CD4-positive, alpha-beta T cell (primary cell): ENCODE data around the gene LHFPL5. TPM values are rescaled to one million over a fixed set of nuclear protein-coding genes. Genes with fewer than 3 reads are reported as not detected.

Experiments
- ATAC-seq: fragments of 200-7000 bp; cut with Tn5 transposase; one replicate; pipeline ENCODE4 v1.10.0; 2022; ENCODE audit warnings: mild to moderate bottlenecking; ENCODE audit not compliant: poor library complexity
- CTCF ChIA-PET: fragments of 350-600 bp; sonication (Branson Sonifier 250); formaldehyde crosslinking; loops from one replicate; lab custom pipeline; 2021; ENCODE audit warnings: antibody characterized with exemption, inconsistent platforms; lab: Charles Lee
- POLR2A ChIA-PET: fragments of 350-600 bp; sonication (Branson Sonifier 250); formaldehyde crosslinking; loops from one replicate; lab custom pipeline; 2021; ENCODE audit warnings: antibody characterized with exemption, inconsistent platforms; lab: Charles Lee
- DNase-seq, 14 experiments: peaks; one replicate each; pipeline ENCODE4 v3.0.0-alpha.2; 2013 to 2020; ENCODE audit warnings: mixed read lengths in 2 of 14
- H3K27ac ChIP-seq, 2 donors: one replicate each; pipeline versions ENCODE4 v1.5.1 to v1.7.0; 2013; ENCODE audit warnings: low read length in 2 of 2, low read depth in 1 of 2, mild to moderate bottlenecking in 1 of 2
- H3K27me3 ChIP-seq, 2 experiments: 1 replicate in 1 of 2; 2 replicates in 1 of 2; pipeline versions ENCODE4 v1.6.1 to v1.7.0; 2013; ENCODE audit warnings: low read length in 2 of 2, control low read depth in 1 of 2, mild to moderate bottlenecking in 1 of 2, moderate library complexity in 1 of 2; ENCODE audit not compliant: insufficient read depth in 2 of 2, control insufficient read depth in 1 of 2
- H3K36me3 ChIP-seq: one replicate; pipeline ENCODE4 v1.6.1; 2013; ENCODE audit warnings: low read length, control low read depth; ENCODE audit not compliant: insufficient read depth
- H3K4me1 ChIP-seq: one replicate; pipeline ENCODE4 v1.6.1; 2013; ENCODE audit warnings: low read length, control low read depth; ENCODE audit not compliant: insufficient read depth
- H3K4me3 ChIP-seq: one replicate; pipeline ENCODE4 v1.5.1; 2013; ENCODE audit warnings: mild to moderate bottlenecking, low read length, moderate library complexity
- H3K9me3 ChIP-seq, 2 experiments: 1 replicate in 1 of 2; 2 replicates in 1 of 2; pipeline versions ENCODE4 v1.6.1 to v1.7.0; 2013; ENCODE audit warnings: low read length in 2 of 2, mild to moderate bottlenecking in 2 of 2, control low read depth in 1 of 2, moderate library complexity in 1 of 2; ENCODE audit not compliant: control insufficient read depth in 1 of 2, insufficient read depth in 1 of 2
- H3K27ac Mint-ChIP-seq: one replicate; pipeline ENCODE4 v1.8.0; 2020; ENCODE audit warnings: mixed read lengths
- H3K27me3 Mint-ChIP-seq: one replicate; pipeline ENCODE4 v1.8.0; 2021; ENCODE audit warnings: mixed read lengths
- H3K36me3 Mint-ChIP-seq: one replicate; pipeline ENCODE4 v1.8.0; 2021; ENCODE audit warnings: low read depth, mixed read lengths
- H3K4me1 Mint-ChIP-seq: one replicate; pipeline ENCODE4 v1.8.0; 2021; ENCODE audit warnings: low read depth, mixed read lengths
- H3K4me3 Mint-ChIP-seq: one replicate; pipeline ENCODE4 v1.8.0; 2020; ENCODE audit warnings: mild to moderate bottlenecking, mixed read lengths
- H3K9me3 Mint-ChIP-seq: one replicate; pipeline ENCODE4 v1.8.0; 2020; ENCODE audit warnings: mixed read lengths
- intact Hi-C, 2 experiments: fragments of 100-400 bp; cut with DNase I in 1 of 2; cut with micrococcal nuclease in 1 of 2; formaldehyde crosslinking; loops; one replicate each; pipeline versions ENCODE4 v1.15.1 to v1.9.0; 2023 to 2025; cut with DNase I, micrococcal nuclease
- total RNA-seq, 174 experiments: library from RNA in 2 of 174; stranded (reverse) in 2 of 174; gene quantifications; one replicate each; pipeline ENCODE4 v1.2.3 and lab custom pipeline; 2021 to 2026
- TF ChIP-seq, protein P1 (sequence below): fragments of 200-600 bp; IDR thresholded peaks from one replicate; pipeline ENCODE4 v1.8.0; 2022; ENCODE audit warnings: antibody characterized with exemption, mild to moderate bottlenecking

LHFPL5 gene
- total RNA-seq, 2 experiments from 2014 or later, result not detected

DNA sequence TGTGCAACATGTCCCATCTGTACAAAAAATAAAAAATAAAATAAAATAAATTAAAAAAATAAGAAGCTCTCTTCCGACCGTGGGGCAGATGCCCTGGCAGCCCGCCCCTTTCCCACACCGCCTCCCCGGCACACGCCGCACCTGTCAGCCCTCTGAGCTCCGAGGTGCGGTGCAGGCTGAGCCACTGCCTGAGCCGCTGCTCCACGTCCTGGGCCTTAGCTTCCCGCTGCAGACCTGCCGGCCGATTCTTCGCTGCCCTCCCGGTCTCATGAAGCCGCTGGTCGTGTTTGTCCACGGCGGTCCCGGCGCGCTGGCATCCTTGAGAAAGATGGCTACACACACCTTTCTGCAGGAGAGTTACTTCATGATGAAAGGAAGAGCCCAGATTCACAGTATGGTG, 39.4 kb upstream of the LHFPL5 start:
- peaks cover 12% of the 10 kb centered on the region for H3K4me1 Mint-ChIP-seq
- Histone ChIP-seq H3K27ac (no peak overlapping the region), H3K4me3 (no peak overlapping the region), H3K4me1 (no peaks in the 10 kb centered on the region), H3K36me3 (no peaks in the 10 kb centered on the region), H3K9me3 (no peaks in the 10 kb centered on the region), H3K27me3 (peaks cover 6 to 34% of the 10 kb centered on the region in 2 experiments)
- peaks cover 35% of the 10 kb centered on the region for H3K27me3 Mint-ChIP-seq
- intact Hi-C loops, result no loop called here
- no peak overlapping the region for H3K27ac Mint-ChIP-seq
- DNase-seq (no peak), ATAC-seq (no peak)
- TF ChIP-seq, protein P1, sequence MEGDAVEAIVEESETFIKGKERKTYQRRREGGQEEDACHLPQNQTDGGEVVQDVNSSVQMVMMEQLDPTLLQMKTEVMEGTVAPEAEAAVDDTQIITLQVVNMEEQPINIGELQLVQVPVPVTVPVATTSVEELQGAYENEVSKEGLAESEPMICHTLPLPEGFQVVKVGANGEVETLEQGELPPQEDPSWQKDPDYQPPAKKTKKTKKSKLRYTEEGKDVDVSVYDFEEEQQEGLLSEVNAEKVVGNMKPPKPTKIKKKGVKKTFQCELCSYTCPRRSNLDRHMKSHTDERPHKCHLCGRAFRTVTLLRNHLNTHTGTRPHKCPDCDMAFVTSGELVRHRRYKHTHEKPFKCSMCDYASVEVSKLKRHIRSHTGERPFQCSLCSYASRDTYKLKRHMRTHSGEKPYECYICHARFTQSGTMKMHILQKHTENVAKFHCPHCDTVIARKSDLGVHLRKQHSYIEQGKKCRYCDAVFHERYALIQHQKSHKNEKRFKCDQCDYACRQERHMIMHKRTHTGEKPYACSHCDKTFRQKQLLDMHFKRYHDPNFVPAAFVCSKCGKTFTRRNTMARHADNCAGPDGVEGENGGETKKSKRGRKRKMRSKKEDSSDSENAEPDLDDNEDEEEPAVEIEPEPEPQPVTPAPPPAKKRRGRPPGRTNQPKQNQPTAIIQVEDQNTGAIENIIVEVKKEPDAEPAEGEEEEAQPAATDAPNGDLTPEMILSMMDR, result no peak
- H3K4me3 Mint-ChIP-seq, result no peak overlapping the region
- H3K36me3 Mint-ChIP-seq, result no peaks in the 10 kb centered on the region
- ChIA-PET CTCF (no interaction called here), POLR2A (no interaction called here)
- H3K9me3 Mint-ChIP-seq, result no peaks in the 10 kb centered on the region

DNA sequence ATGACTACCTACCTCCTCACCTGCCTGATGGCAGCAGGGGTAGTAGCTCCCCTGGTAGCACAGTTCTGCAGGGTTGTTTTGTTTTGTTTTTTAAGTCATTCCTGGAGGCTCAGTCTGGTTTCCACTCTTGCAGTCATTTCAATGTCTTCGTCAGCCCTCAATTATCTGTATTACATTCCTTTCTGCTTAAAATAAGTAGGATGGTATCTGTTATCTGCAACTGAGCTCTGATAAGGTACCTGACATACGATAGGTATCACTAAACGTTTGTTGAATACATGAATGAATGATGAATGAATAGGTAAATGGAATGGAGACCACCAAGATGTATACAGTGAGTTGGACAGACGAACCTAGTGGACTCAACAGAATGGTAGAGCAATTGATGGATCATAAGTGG, 35.9 kb upstream of the LHFPL5 start:
- Mint-ChIP-seq H3K4me1 (peaks cover 3% of the 10 kb centered on the region), H3K27me3 (peaks cover 9% of the 10 kb centered on the region), H3K27ac (no peak overlapping the region), H3K4me3 (no peak overlapping the region), H3K36me3 (no peaks in the 10 kb centered on the region), H3K9me3 (no peaks in the 10 kb centered on the region)
- TF ChIP-seq, protein P1, result no peak
- ChIA-PET POLR2A (no interaction called here), CTCF (no interaction called here)
- no peaks in the 10 kb centered on the region for H3K9me3 ChIP-seq
- intact Hi-C loops, result no loop called here
- no peaks in the 10 kb centered on the region for H3K36me3 ChIP-seq
- no peak for ATAC-seq
- peaks cover 4 to 6% of the 10 kb centered on the region in 2 experiments for H3K27me3 ChIP-seq
- DNase-seq, result no peak
- no peak overlapping the region for H3K27ac ChIP-seq
- H3K4me1 ChIP-seq, result no peaks in the 10 kb centered on the region
- H3K4me3 ChIP-seq, result no peak overlapping the region

DNA sequence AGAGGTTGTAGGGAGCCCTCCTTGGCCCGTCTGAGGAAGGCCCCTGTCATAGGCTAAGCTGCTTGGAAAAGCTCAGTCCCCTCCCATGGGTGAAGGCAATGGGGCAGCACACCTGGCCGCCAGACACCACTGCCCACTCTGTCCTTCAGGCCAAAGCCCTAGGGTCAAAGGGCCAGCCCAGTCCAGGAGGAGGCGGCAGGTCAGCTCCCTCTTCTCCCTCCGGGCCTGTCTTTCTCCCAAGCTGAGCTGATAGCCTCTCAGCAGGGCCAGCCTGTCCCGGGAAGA, 33.9 kb upstream of the LHFPL5 start:
- H3K27ac ChIP-seq, result no peak overlapping the region
- Mint-ChIP-seq H3K27ac (no peak overlapping the region), H3K4me3 (no peak overlapping the region), H3K27me3 (peaks cover 23% of the 10 kb centered on the region), H3K36me3 (no peaks in the 10 kb centered on the region), H3K9me3 (no peaks in the 10 kb centered on the region), H3K4me1 (no peaks in the 10 kb centered on the region)
- TF ChIP-seq, protein P1, result no peak
- CTCF ChIA-PET, result no interaction called here
- ATAC-seq, result no peak
- no peak overlapping the region for H3K4me3 ChIP-seq
- H3K27me3 ChIP-seq, result peaks cover 8 to 18% of the 10 kb centered on the region in 2 experiments
- POLR2A ChIA-PET, result no interaction called here
- H3K4me1 ChIP-seq, result no peaks in the 10 kb centered on the region
- H3K36me3 ChIP-seq, result no peaks in the 10 kb centered on the region
- H3K9me3 ChIP-seq, result no peaks in the 10 kb centered on the region
- intact Hi-C loops, result no loop called here
- DNase-seq, result no peak
